ENCODE measurements around the gene BCDIN3D. TPM values are rescaled to one million over a fixed set of nuclear protein-coding genes. Genes with fewer than 3 reads are reported as not detected.

Gene BCDIN3D
- total RNA-seq, 3 donors from 2014 or later = 2.2 to 6.0 (median 3.9) TPM

- no peak for DNase-seq (ENCODE audit: low spot score in 2 of 2)
These were observed 49.3 kb downstream of the BCDIN3D start for GRCh38 chr12:49793620-49794019.

GRCh38 chr12:49792976-49793580 is 49.8 kb downstream of the BCDIN3D start:
- no peak for DNase-seq (ENCODE audit: low spot score in 2 of 2)
- Histone ChIP-seq H3K9me3 (no peaks in the 10 kb centered on the region), H3K27me3 (no peaks in the 10 kb centered on the region), H3K4me1 (no peaks in the 10 kb centered on the region), H3K4me3 (no peak overlapping the region), H3K27ac (no peak overlapping the region), H3K36me3 (peaks cover 5% of the 10 kb centered on the region)
- no peak for TF ChIP-seq POLR2A (IDR thresholded peaks at IDR 0.05)
- no peak for TF ChIP-seq POLR2AphosphoS5 (IDR thresholded peaks at IDR 0.05)
- TF ChIP-seq CTCF (IDR thresholded peaks at IDR 0.05) = no peak
- intact Hi-C loops (cut with DNase I; ENCODE audit: low total_unique reads) = no loop called here

More at GRCh38 chr12:49793620-49794019, 49.3 kb downstream of the BCDIN3D start:
- intact Hi-C loops (cut with DNase I; ENCODE audit: low total_unique reads) = no loop called here
- Histone ChIP-seq H3K36me3 (peaks cover 5% of the 10 kb centered on the region), H3K9me3 (no peaks in the 10 kb centered on the region), H3K27ac (no peak overlapping the region), H3K4me1 (no peaks in the 10 kb centered on the region), H3K27me3 (no peaks in the 10 kb centered on the region), H3K4me3 (no peak overlapping the region)
- TF ChIP-seq CTCF (IDR thresholded peaks at IDR 0.05) = no peak
- no peak for TF ChIP-seq POLR2A (IDR thresholded peaks at IDR 0.05)
- TF ChIP-seq POLR2AphosphoS5 (IDR thresholded peaks at IDR 0.05) = no peak

GRCh38 chr12:49792181-49792970 is 50.5 kb downstream of the BCDIN3D start:
- no peak overlapping the region for H3K27ac ChIP-seq
- H3K36me3 ChIP-seq = peaks cover 5% of the 10 kb centered on the region
- intact Hi-C loops (cut with DNase I; ENCODE audit: low total_unique reads) = no loop called here
- no peaks in the 10 kb centered on the region for H3K27me3 ChIP-seq
- TF ChIP-seq CTCF (IDR thresholded peaks at IDR 0.05) = no peak
- TF ChIP-seq POLR2A (IDR thresholded peaks at IDR 0.05) = no peak
- TF ChIP-seq POLR2AphosphoS5 (IDR thresholded peaks at IDR 0.05) = no peak
- H3K4me1 ChIP-seq = no peaks in the 10 kb centered on the region
- DNase-seq (ENCODE audit: low spot score in 2 of 2) = no peak
- no peak overlapping the region for H3K4me3 ChIP-seq
- no peaks in the 10 kb centered on the region for H3K9me3 ChIP-seq

- DNase-seq (ENCODE audit: low spot score in 2 of 2) = no peak
- TF ChIP-seq POLR2AphosphoS5 (IDR thresholded peaks at IDR 0.05) (no peak), POLR2A (IDR thresholded peaks at IDR 0.05) (no peak)
These were observed 51.2 kb downstream of the BCDIN3D start for GRCh38 chr12:49791700-49792099.

GRCh38 chr12:49790741-49791555 is 52.0 kb downstream of the BCDIN3D start:
- DNase-seq (ENCODE audit: low spot score in 2 of 2) = no peak
- intact Hi-C loops (cut with DNase I; ENCODE audit: low total_unique reads) = no loop called here

More at GRCh38 chr12:49791700-49792099, 51.2 kb downstream of the BCDIN3D start:
- peaks cover 2% of the 10 kb centered on the region for H3K36me3 ChIP-seq
- no peak overlapping the region for H3K4me3 ChIP-seq
- no peaks in the 10 kb centered on the region for H3K27me3 ChIP-seq
- no peaks in the 10 kb centered on the region for H3K4me1 ChIP-seq
- no peaks in the 10 kb centered on the region for H3K9me3 ChIP-seq
- no peak overlapping the region for H3K27ac ChIP-seq
- intact Hi-C loops (cut with DNase I; ENCODE audit: low total_unique reads) = no loop called here

More at GRCh38 chr12:49790741-49791555, 52.0 kb downstream of the BCDIN3D start:
- no peaks in the 10 kb centered on the region for H3K27me3 ChIP-seq
- H3K36me3 ChIP-seq = no peaks in the 10 kb centered on the region
- no peaks in the 10 kb centered on the region for H3K4me1 ChIP-seq
- no peaks in the 10 kb centered on the region for H3K9me3 ChIP-seq
- H3K27ac ChIP-seq = no peak overlapping the region
- no peak overlapping the region for H3K4me3 ChIP-seq
- no peak for TF ChIP-seq POLR2A (IDR thresholded peaks at IDR 0.05)
- TF ChIP-seq CTCF (IDR thresholded peaks at IDR 0.05) = no peak
- no peak for TF ChIP-seq POLR2AphosphoS5 (IDR thresholded peaks at IDR 0.05)
